SIG-M5 treated with dmso at 0.1 percent for 504 hours (cell line): ENCODE results near the gene ZSWIM8.
"Not testable (repeated sequence)": the region's sequence is repeated elsewhere in the genome, so short reads cannot be mapped to it uniquely, and the experiment has no call there.

ENCODE experiments used
- DNase-seq: peaks from one replicate; lab custom pipeline; 2025; ENCODE audit not compliant: unreplicated experiment; lab: John Stamatoyannopoulos, UW

Gene ZSWIM8, protein sequence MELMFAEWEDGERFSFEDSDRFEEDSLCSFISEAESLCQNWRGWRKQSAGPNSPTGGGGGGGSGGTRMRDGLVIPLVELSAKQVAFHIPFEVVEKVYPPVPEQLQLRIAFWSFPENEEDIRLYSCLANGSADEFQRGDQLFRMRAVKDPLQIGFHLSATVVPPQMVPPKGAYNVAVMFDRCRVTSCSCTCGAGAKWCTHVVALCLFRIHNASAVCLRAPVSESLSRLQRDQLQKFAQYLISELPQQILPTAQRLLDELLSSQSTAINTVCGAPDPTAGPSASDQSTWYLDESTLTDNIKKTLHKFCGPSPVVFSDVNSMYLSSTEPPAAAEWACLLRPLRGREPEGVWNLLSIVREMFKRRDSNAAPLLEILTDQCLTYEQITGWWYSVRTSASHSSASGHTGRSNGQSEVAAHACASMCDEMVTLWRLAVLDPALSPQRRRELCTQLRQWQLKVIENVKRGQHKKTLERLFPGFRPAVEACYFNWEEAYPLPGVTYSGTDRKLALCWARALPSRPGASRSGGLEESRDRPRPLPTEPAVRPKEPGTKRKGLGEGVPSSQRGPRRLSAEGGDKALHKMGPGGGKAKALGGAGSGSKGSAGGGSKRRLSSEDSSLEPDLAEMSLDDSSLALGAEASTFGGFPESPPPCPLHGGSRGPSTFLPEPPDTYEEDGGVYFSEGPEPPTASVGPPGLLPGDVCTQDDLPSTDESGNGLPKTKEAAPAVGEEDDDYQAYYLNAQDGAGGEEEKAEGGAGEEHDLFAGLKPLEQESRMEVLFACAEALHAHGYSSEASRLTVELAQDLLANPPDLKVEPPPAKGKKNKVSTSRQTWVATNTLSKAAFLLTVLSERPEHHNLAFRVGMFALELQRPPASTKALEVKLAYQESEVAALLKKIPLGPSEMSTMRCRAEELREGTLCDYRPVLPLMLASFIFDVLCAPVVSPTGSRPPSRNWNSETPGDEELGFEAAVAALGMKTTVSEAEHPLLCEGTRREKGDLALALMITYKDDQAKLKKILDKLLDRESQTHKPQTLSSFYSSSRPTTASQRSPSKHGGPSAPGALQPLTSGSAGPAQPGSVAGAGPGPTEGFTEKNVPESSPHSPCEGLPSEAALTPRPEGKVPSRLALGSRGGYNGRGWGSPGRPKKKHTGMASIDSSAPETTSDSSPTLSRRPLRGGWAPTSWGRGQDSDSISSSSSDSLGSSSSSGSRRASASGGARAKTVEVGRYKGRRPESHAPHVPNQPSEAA (N-terminal part only)

DNA sequence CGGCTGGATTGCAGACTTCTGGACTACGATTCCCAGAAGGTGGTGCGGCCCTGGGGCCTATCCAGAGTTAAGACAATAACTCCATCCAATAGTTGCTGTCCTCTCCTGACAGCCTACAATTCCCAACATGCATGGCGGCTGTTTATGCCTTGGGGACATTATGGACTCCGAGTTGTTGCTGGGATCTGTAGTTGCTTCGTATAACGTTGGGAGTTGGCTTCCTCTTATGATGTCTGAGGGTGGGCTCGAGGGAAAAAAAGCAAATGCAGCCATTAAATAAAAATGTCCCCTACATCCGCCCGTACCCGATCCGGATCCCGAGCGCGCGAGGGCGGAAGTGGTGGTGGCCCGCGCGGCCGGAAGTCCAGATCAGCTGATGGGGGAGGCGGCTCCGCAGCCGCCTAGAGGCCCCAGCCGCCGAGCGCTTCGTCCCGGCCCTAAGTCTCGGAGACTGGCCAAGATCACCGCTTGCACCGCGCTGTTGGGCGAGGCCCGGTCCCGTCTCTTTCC, at the start of gene ZSWIM8:
Gene ZSWIM8 (plus strand): TSS at position 396 of the 510 bp plus-strand sequence. CDS start 273 bp downstream, outside the sequence.
- peak; percentile 93 for DNase-seq

DNA sequence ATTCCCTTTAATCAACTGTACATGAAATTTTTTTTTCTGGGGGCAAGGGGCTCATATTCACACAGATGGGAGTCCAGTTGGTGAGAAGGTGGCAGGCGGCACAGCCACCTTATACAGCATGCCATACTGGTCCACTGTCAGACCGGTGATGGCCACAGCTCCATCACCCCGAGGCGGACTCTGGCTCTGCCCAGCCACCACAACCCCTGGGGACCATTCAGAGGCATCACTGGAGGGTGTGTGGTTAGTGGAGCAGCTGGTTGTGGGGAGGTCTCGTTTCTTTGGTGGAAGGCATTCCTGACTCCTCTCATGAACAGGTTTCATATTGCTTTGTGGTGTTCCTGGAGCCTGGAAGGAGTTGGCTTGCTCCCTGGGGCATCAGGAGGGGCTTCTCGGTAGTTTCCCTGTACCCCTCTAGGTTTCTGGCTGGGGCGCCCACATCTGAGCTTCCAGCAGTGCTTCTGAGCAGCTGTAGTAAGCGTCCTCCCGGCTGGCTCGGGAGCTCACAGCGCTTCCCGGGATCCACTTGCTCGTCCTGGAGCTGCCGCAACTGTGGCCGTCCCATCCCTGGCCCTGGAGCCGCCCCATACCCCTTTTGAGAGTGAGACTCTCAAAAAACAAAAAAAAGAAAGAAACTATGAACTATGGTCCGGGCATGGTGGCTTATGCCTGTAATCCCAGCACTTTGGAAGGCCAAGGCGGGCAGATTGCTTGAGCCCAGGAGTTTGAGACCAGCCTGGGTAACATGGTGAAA, 44.7 kb upstream of the ZSWIM8 start:
- DNase-seq: not testable (repeated sequence)

DNA sequence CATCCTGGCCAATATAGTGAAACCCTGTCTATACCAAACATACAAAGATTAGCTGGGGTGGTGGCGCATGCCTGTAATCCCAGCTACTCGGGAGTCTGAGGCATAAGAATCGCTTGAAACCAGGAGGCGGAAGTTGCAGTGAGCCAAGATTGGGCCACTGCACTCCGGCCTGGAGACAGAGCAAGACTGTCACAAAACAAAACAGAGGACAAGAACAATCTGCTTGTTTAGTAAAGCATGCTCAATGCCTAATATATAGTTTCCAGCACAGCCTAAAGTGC, 43.0 kb upstream of the ZSWIM8 start:
- DNase-seq: no peak

DNA sequence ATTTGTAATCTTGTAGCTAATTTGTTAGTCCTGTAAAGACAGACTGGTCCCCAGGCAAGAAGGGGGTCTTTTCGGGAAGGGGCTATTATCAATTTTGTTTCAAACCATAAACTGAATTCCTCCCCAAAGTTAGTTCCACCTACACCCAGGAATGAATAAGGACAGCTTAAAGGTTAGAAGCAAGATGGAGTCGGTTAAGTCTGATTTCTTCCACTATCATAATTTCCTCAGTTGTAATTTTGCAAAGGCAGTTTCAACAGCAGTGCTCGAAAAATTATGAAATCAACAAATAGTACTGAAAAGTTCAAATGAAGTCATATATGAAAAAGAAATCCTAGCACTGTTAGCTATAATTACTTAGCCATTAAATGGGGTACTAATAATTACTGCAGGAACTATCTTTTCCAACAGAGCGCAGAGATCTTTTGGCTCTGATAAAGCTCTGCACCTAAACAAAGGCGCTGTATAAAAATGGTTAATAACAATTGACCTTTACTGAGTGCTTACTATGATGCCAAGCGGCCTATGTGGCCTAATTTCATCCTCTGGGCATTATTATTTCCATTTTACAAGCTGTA, 42.0 kb upstream of the ZSWIM8 start:
- no peak for DNase-seq

DNA sequence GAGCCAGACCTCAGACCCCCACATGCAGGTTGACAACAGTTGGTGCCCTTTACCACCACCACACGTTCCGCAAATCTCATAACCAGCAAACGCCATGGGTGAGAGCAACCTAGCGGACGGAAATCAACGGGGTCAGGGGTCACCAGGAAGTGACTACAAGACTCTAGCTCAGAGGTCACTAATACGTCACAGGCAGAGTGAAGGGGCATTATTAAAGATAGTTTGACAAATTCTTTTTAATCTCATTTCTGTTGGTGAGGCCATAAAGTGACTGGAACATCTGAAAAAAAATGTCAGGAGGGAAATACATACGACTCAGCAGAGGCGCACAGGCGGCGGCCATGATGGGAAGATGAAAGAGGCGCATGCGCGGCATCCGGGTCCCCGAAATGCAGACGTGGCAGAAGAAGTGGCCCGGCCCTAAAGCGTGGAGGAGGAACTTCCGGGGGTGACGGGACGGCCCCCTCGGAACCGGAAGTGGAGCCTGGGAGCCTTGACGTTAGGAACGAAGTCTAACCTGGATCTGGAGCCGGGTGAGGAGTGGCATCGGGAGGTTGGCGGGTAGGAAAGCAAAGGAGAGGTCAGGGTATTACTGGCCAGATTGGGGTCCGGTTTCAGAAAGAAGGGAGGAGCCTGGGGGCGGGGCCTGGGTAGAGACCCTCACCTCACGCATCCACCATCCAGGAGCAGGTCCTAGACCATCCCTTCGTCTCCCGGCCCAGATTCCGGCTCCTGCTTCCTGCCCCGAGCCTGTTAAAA, 41.3 kb upstream of the ZSWIM8 start, which contains the start of gene SEC24C:
Gene SEC24C (plus strand): TSS at position 468 of the 759 bp plus-strand sequence. CDS start 2,461 bp downstream, outside the sequence.
- DNase-seq: peak; percentile 94

DNA sequence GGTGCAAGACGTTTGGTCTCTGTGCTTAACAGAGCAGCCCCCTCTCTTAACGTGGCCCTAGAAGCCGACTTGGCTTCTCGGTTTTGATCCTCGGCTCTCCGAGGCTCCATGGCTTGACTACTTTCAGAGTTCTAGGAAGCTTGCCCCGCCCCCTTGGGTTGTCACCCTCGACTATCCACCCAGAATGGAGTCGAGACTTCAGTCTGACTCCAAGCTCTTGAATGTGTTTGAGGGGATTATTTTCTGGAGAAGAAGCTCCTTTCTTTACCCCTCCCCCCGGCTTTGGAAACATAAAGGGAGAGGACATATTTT, 40.8 kb upstream of the ZSWIM8 start:
- peak; percentile 46 for DNase-seq

DNA sequence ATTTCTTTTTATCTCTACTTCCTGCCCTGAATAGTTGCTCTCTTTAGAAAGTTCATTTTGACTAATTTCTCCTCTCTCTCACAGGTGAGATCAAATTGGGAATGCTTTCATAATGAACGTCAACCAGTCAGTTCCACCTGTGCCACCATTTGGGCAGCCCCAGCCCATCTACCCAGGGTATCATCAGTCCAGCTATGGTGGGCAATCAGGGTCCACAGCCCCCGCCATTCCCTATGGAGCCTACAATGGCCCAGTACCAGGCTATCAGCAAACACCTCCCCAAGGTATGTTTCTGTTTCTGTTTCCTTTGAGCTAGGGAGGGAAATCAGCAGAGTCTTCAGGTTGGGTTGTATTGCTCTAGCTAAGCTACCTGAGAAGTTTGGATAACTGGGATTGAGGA, 38.7 kb upstream of the ZSWIM8 start:
- DNase-seq: no peak

DNA sequence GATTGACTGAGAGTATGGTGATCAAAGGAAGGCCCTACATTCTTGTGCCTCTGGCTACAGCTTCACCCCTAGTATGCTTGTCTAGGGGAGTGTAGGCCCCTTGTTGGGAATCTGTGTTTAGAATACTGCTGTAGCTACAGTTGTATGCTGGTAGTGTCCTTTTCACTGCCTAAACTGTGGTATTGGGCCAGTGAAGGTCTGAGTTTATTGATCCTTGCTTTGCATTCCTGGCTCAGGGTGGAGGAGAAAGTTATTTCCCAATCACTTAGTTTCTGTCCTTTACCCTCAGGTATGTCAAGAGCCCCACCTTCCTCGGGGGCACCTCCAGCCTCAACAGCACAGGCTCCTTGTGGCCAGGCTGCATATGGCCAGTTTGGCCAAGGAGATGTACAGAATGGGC, 34.6 kb upstream of the ZSWIM8 start:
- DNase-seq: no peak

DNA sequence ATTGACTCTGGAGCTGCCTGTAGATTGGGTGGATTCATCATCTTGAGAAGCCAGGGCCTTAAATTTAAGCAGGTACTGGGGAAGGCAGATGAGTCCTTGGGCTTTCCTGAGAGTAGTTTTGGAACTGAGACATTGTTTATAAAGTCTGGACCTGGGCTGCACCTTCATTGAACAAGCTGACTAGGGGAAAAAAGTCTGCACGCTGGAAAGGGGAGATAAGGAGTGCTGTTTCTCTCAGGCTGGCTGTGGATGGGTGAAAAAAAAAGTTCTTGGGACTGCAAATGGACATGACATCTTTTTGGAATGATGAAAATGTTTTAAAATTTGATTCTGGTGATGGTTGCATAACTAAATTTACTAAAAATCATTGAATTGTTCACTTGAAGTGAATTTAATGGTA, 29.2 kb upstream of the ZSWIM8 start:
- no peak for DNase-seq

DNA sequence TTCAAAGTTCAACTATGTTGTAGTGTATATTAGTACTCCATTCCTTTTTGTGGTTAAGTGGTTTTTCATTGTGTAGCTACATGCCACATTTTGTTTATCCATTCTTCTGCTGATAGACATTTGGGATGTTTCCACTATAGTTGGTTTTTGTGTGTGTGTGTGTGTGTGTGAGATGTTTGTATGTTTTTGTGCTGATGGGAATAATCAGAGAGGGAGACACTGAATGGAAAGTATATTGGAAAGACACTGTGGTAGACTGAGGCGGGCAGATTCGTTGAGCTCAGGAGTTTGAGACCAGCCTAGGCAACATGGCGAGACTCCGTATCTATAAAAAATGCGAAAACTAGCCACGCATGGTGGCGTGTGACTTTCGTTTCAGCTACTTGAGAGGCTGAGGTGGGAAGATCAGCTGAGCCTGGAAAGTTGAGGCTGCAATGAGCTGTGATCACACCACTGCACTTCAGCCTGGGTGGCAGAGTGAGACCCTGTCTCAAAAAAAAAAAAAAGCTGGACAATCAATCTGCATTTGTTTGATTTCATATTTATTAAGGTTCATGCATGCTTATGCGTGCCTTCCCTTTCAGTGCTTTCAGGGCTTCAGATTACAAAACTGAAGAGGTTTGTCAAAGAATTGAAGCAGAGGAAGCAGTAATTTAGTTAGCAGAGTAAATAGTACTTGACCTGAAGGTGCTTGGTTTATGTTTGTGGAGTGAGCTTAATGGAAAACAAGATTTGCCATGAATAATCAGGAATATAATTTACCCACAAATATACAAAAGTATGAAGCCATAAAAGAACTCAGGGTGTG, 26.5 kb upstream of the ZSWIM8 start:
- no peak for DNase-seq

DNA sequence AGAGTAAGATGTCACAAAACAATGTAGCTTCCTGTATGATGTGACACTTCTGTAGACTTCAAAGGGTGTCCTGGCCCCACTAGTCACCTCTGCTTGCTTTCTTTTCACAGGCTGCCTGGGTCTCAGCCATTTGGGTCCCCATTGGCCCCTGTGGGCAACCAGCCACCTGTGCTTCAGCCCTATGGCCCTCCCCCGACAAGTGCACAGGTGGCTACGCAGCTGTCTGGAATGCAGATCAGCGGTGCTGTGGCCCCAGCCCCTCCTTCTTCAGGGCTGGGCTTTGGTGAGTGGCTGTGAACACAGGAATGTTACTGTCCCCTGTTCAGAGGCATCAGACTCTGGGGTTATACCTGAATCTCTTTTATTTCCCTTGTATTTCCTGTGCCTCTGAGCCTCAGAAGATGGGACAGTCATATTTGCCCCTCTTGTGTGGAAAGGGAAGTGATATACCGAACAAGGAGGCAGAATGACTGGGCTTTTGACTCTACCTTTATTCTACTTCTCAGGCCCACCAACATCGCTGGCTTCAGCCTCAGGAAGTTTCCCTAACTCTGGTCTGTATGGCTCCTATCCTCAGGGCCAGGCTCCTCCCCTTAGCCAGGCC, 25.8 kb upstream of the ZSWIM8 start:
- no peak for DNase-seq

DNA sequence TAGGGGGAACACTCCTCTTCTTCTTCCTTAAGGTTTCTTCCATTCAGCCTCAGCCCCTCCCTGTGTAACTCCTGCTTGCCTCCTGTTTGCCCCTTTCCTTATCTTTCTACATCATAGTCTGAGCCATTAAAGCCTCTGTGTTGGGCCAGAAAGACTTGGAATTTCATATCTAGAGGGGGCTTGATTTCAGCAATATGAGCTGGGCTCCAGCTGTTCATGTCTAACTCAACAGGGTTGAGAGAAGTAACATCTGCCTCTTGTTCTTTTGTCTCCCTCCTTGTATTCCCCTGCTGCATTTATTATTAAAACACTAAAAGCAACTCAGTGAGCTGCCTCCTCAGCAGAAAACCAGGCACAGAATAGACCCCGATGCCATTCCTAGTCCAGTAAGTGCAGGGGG, 23.6 kb upstream of the ZSWIM8 start:
- DNase-seq: no peak

DNA sequence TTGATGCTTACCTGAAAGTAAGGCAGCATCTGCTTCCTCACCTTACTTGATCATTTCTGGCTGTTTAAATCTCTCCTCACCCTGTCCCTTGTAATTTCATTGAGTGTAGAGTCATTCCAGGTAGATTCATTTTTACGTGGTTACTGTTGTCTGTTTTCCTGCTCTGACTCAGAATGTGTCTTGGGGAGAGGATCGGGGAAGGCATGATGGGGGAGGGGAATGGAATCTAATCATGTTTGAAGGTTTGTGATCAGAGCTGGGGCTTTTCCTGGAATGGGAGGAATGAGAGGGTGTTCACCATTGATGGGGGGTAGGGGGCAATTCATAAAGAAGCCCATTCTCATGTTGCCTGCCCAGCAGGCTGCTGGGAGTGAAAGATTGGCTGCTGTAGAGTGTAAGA, 22.5 kb upstream of the ZSWIM8 start:
- DNase-seq: no peak

DNA sequence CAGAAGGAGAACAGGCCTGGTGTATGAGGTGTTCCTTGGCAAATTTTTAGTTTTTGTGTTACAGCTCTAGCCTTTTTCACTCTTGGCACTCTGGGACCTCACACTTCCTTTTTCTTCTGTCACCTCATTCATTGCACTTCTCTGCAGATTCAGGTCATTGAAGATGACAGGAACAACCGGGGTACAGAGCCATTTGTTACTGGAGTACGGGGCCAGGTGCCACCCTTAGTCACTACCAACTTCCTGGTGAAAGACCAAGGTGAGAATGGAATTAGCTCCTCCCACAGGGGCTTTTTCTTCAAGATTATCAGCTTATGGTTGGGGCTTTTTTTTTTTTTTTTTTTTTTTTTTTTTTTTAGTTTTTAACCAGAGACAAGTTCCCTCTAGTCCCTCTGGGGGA, 22.1 kb upstream of the ZSWIM8 start:
- no peak for DNase-seq

DNA sequence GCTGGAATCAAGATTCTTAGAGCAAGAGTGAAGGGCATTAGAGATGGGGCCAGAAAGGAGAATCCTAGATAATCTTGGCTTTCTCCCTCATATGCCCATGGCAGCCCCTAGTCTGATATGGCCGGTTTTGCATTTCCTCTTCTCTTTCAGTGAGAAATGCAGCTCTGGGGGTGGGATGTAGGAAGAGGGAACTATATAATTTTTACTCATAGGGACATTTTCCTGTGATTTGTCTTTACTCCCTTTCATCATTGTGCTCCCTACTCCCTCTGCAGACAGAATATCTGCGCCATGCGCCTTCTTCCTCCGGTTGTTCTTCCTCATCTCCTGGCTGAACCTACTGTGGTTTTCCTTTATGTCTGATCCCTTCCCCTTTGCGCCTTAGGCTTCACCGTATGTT, 20.3 kb upstream of the ZSWIM8 start:
- DNase-seq: no peak

DNA sequence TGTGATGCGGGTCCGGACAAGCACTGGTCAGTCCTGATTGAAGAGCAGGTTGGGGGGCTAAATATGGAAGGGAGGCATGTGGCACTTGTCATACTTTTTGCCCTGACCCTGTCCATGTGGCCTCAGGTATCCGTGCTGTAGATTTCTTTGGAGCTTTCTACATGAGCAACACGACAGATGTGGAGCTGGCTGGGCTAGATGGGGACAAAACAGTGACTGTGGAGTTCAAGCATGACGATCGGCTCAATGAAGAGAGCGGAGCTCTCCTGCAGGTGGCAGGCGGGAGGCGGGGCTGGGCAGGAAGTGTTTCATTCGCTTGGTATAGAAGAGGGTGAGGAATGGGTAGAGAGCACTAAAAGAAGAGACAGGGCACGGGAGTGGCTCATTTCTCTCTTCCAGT, 16.5 kb upstream of the ZSWIM8 start:
- DNase-seq: no peak

DNA sequence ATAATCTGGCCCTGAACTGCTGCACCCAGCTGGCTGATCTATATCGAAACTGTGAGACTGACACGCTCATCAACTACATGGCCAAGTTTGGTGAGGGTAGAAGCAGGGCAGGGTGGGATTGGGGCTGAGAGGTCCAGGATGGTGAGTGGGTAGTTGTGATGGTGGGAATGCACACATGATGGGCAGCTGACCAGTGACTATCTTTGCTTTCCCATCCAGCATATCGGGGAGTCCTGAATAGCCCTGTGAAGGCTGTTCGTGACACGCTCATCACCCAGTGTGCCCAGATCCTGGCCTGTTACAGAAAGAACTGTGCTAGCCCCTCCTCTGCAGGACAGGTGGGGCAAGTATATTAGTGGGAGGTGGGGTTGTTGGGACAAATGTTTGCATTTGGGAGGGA, 16.0 kb upstream of the ZSWIM8 start:
- DNase-seq: no peak

DNA sequence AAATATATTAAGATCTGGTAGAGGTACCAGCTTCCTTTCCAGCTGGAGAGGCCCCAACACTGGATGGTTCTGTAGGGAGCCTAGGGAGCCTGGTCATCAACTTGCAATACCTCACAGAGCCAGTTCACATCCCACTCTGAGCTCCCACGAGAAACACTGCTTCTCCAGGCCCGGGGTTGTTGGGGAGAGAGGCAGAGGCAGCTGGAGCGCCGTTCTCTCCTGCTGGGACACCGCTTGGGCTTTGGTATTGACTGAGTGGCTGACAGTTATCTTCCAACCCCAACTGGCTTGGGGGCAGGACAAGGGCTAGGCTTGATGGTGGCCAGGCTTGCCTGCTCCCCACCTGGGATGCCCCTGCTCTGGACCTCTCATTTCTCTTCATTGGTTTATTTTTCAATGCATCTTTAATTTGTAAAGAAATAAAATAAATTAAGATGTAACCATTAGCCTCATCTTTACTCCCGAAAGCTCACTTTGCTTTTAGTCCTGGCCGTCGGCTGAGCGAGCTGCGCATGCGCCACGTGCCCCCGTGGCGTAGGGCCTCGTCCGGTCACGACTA, 13.6 kb upstream of the ZSWIM8 start:
- peak; percentile 12 for DNase-seq
